ENCODE data around the gene IDS.

IDS gene

GRCh38 chrX:149471397-149471796 lies 33.7 kb downstream of the IDS start:
- Histone ChIP-seq H3K27me3 (ENCODE audit: control insufficient read depth, insufficient read depth, low read length) (no peaks in the 10 kb centered on the region), H3K4me3 (ENCODE audit: low read length) (peak overlapping the region; percentile 38), H3K9ac (ENCODE audit: low read depth, low read length) (peak overlapping the region; percentile 44), H3K36me3 (ENCODE audit: insufficient read depth, low read length) (no peaks in the 10 kb centered on the region), H3K4me2 (ENCODE audit: low read length) (peak overlapping the region; percentile 75), H3K4me1 (ENCODE audit: control insufficient read depth, insufficient read depth, low read length) (no peaks in the 10 kb centered on the region), H3K9me3 (replicated peaks; ENCODE audit: low read length) (no peaks in the 10 kb centered on the region)

GRCh38 chrX:149470955-149471354 lies 34.2 kb downstream of the IDS start:
- no peaks in the 10 kb centered on the region for H3K4me1 ChIP-seq (ENCODE audit: control insufficient read depth, insufficient read depth, low read length)
- no peaks in the 10 kb centered on the region for H3K9me3 ChIP-seq (replicated peaks; ENCODE audit: low read length)
- peak overlapping the region; percentile 44 for H3K9ac ChIP-seq (ENCODE audit: low read depth, low read length)
- peak overlapping the region; percentile 38 for H3K4me3 ChIP-seq (ENCODE audit: low read length)
- H3K4me2 ChIP-seq (ENCODE audit: low read length) = peak overlapping the region; percentile 75
- no peaks in the 10 kb centered on the region for H3K36me3 ChIP-seq (ENCODE audit: insufficient read depth, low read length)
- no peaks in the 10 kb centered on the region for H3K27me3 ChIP-seq (ENCODE audit: control insufficient read depth, insufficient read depth, low read length)

- Histone ChIP-seq H3K9me3 (replicated peaks; ENCODE audit: low read length) (no peaks in the 10 kb centered on the region), H3K27me3 (ENCODE audit: control insufficient read depth, insufficient read depth, low read length) (no peaks in the 10 kb centered on the region)
Observed at GRCh38 chrX:149469406-149469805, 35.7 kb downstream of the IDS start.

GRCh38 chrX:149467920-149468319 lies 37.2 kb downstream of the IDS start:
- H3K36me3 ChIP-seq (ENCODE audit: insufficient read depth, low read length) = no peaks in the 10 kb centered on the region
- H3K4me1 ChIP-seq (ENCODE audit: control insufficient read depth, insufficient read depth, low read length) = no peaks in the 10 kb centered on the region
- H3K4me2 ChIP-seq (ENCODE audit: low read length) = no peak overlapping the region
- no peak overlapping the region for H3K9ac ChIP-seq (ENCODE audit: low read depth, low read length)
- no peak overlapping the region for H3K4me3 ChIP-seq (ENCODE audit: low read length)
- no peaks in the 10 kb centered on the region for H3K27me3 ChIP-seq (ENCODE audit: control insufficient read depth, insufficient read depth, low read length)
- H3K9me3 ChIP-seq (replicated peaks; ENCODE audit: low read length) = no peaks in the 10 kb centered on the region

More at GRCh38 chrX:149469406-149469805, 35.7 kb downstream of the IDS start:
- no peaks in the 10 kb centered on the region for H3K36me3 ChIP-seq (ENCODE audit: insufficient read depth, low read length)
- H3K4me3 ChIP-seq (ENCODE audit: low read length) = no peak overlapping the region
- no peaks in the 10 kb centered on the region for H3K4me1 ChIP-seq (ENCODE audit: control insufficient read depth, insufficient read depth, low read length)
- H3K4me2 ChIP-seq (ENCODE audit: low read length) = no peak overlapping the region
- no peak overlapping the region for H3K9ac ChIP-seq (ENCODE audit: low read depth, low read length)

- H3K9ac ChIP-seq (ENCODE audit: low read depth, low read length) = no peak overlapping the region
- H3K36me3 ChIP-seq (ENCODE audit: insufficient read depth, low read length) = no peaks in the 10 kb centered on the region
- no peaks in the 10 kb centered on the region for H3K27me3 ChIP-seq (ENCODE audit: control insufficient read depth, insufficient read depth, low read length)
- H3K4me2 ChIP-seq (ENCODE audit: low read length) = no peak overlapping the region
- no peaks in the 10 kb centered on the region for H3K9me3 ChIP-seq (replicated peaks; ENCODE audit: low read length)
- no peak overlapping the region for H3K4me3 ChIP-seq (ENCODE audit: low read length)
- H3K4me1 ChIP-seq (ENCODE audit: control insufficient read depth, insufficient read depth, low read length) = no peaks in the 10 kb centered on the region
Observed at GRCh38 chrX:149467461-149467860, 37.6 kb downstream of the IDS start.

GRCh38 chrX:149462849-149463248 lies 42.3 kb downstream of the IDS start:
- Histone ChIP-seq H3K36me3 (ENCODE audit: insufficient read depth, low read length) (no peaks in the 10 kb centered on the region), H3K27me3 (ENCODE audit: control insufficient read depth, insufficient read depth, low read length) (no peaks in the 10 kb centered on the region), H3K4me2 (ENCODE audit: low read length) (no peak overlapping the region), H3K9ac (ENCODE audit: low read depth, low read length) (no peak overlapping the region), H3K9me3 (replicated peaks; ENCODE audit: low read length) (no peaks in the 10 kb centered on the region), H3K4me3 (ENCODE audit: low read length) (no peak overlapping the region), H3K4me1 (ENCODE audit: control insufficient read depth, insufficient read depth, low read length) (no peaks in the 10 kb centered on the region)

- Histone ChIP-seq H3K9me3 (replicated peaks; ENCODE audit: low read length) (no peaks in the 10 kb centered on the region), H3K27me3 (ENCODE audit: control insufficient read depth, insufficient read depth, low read length) (no peaks in the 10 kb centered on the region), H3K4me1 (ENCODE audit: control insufficient read depth, insufficient read depth, low read length) (no peaks in the 10 kb centered on the region), H3K4me2 (ENCODE audit: low read length) (no peak overlapping the region), H3K9ac (ENCODE audit: low read depth, low read length) (no peak overlapping the region), H3K4me3 (ENCODE audit: low read length) (no peak overlapping the region), H3K36me3 (ENCODE audit: insufficient read depth, low read length) (no peaks in the 10 kb centered on the region)
Observed at GRCh38 chrX:149461746-149462145, 43.4 kb downstream of the IDS start.

GRCh38 chrX:149458586-149458985 lies 46.5 kb downstream of the IDS start:
- Histone ChIP-seq H3K9me3 (replicated peaks; ENCODE audit: low read length) (no peaks in the 10 kb centered on the region), H3K4me1 (ENCODE audit: control insufficient read depth, insufficient read depth, low read length) (peaks cover 3% of the 10 kb centered on the region), H3K36me3 (ENCODE audit: insufficient read depth, low read length) (no peaks in the 10 kb centered on the region), H3K4me3 (ENCODE audit: low read length) (no peak overlapping the region), H3K4me2 (ENCODE audit: low read length) (no peak overlapping the region), H3K9ac (ENCODE audit: low read depth, low read length) (no peak overlapping the region), H3K27me3 (ENCODE audit: control insufficient read depth, insufficient read depth, low read length) (no peaks in the 10 kb centered on the region)

- Histone ChIP-seq H3K9me3 (replicated peaks; ENCODE audit: low read length) (no peaks in the 10 kb centered on the region), H3K27me3 (ENCODE audit: control insufficient read depth, insufficient read depth, low read length) (no peaks in the 10 kb centered on the region), H3K36me3 (ENCODE audit: insufficient read depth, low read length) (no peaks in the 10 kb centered on the region), H3K4me3 (ENCODE audit: low read length) (no peak overlapping the region), H3K4me2 (ENCODE audit: low read length) (no peak overlapping the region), H3K9ac (ENCODE audit: low read depth, low read length) (no peak overlapping the region), H3K4me1 (ENCODE audit: control insufficient read depth, insufficient read depth, low read length) (peaks cover 11% of the 10 kb centered on the region)
Observed at GRCh38 chrX:149456476-149457245, 48.4 kb downstream of the IDS start.

GRCh38 chrX:149455934-149456333 lies 49.2 kb downstream of the IDS start:
- Histone ChIP-seq H3K4me3 (ENCODE audit: low read length) (no peak overlapping the region), H3K9me3 (replicated peaks; ENCODE audit: low read length) (no peaks in the 10 kb centered on the region), H3K36me3 (ENCODE audit: insufficient read depth, low read length) (no peaks in the 10 kb centered on the region), H3K4me1 (ENCODE audit: control insufficient read depth, insufficient read depth, low read length) (peaks cover 11% of the 10 kb centered on the region), H3K9ac (ENCODE audit: low read depth, low read length) (no peak overlapping the region), H3K27me3 (ENCODE audit: control insufficient read depth, insufficient read depth, low read length) (no peaks in the 10 kb centered on the region), H3K4me2 (ENCODE audit: low read length) (no peak overlapping the region)

GRCh38 chrX:149453906-149454822 lies 50.9 kb downstream of the IDS start:
- peaks cover 11% of the 10 kb centered on the region for H3K4me1 ChIP-seq (ENCODE audit: control insufficient read depth, insufficient read depth, low read length)

More at GRCh38 chrX:149453906-149454822, 50.9 kb downstream of the IDS start:
- Histone ChIP-seq H3K36me3 (ENCODE audit: insufficient read depth, low read length) (no peaks in the 10 kb centered on the region), H3K9me3 (replicated peaks; ENCODE audit: low read length) (no peaks in the 10 kb centered on the region), H3K4me3 (ENCODE audit: low read length) (no peak overlapping the region), H3K4me2 (ENCODE audit: low read length) (no peak overlapping the region), H3K27me3 (ENCODE audit: control insufficient read depth, insufficient read depth, low read length) (no peaks in the 10 kb centered on the region), H3K9ac (ENCODE audit: low read depth, low read length) (no peak overlapping the region)
